HG03520 (cell line): Measurements from ENCODE around the gene GATM.
"Not testable (repeated sequence)": the region's sequence is repeated elsewhere in the genome, so short reads cannot be mapped to it uniquely, and the experiment has no call there.

ENCODE experiments used
- ATAC-seq: cut with Tn5 transposase; IDR thresholded peaks from one replicate; pipeline ENCODE4 v1.9.1; 2021; ENCODE audit warnings: mild to moderate bottlenecking, moderate library complexity; ENCODE audit not compliant: unreplicated experiment

Gene GATM

DNA sequence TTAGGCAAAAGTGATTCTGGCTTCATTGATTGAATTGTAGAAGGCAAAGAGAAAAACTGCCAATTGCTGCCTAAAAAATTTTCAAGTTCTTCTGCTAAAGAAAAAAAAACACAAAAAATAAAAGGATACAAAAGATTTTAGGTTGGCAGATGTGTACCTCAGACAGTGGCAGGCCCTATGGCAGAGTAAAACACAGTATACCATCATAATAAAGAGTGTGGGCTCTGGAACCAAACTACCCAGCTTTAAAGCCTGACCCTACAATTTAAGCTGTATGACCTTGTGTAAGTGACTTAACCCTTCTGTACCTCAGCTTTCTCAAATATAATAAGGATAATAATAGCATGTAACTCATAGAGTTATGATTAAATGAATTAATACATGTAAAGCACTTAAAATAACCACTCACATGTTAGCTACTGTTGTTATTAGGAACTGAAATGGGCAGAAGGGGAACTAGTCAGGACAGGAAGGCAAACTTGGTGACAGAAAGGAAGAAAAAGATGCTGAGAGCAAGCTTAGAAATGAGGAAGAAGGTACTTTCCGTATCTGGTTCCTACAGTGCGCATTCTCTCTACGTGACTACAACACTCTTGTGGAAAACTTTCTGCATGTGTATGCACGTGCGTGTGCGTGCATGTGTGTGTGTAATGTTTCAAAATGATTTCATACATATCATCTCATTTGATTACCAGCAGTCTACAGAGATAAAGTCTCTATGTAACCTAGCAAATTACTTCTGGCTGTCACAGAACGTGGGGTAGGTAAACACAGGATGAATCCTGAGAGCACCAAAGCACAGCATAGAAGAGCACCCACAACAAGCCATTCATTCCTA lies 13.6 kb upstream of the GATM start:
- peak; percentile 96 for ATAC-seq

GRCh38 chr15:45389351-45389750 lies 11.0 kb upstream of the GATM start:
- no peak for ATAC-seq

- ATAC-seq, result no peak
Observed at GRCh38 chr15:45387380-45388007, 9.2 kb upstream of the GATM start.

DNA sequence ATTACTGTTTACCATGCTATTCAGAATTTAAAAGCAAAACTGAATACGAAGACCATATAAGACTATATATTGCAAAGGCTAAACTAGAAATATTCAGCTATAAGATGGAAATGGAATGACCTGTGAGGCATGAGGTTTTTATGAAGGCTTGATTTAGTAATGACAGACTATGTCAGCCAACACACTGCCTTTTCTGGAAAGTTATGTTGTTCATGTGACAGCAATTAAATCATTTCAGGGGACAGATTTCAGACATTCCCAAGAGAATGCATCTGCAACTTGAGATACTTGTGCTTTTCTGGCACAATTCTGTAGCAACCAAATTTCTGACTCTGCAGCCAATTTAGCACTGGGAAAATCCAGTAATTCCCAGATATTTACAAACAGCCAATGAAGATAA lies 8.6 kb upstream of the GATM start:
- ATAC-seq, result no peak

- ATAC-seq, result no peak
Observed at GRCh38 chr15:45386420-45386819, 8.1 kb upstream of the GATM start.

DNA sequence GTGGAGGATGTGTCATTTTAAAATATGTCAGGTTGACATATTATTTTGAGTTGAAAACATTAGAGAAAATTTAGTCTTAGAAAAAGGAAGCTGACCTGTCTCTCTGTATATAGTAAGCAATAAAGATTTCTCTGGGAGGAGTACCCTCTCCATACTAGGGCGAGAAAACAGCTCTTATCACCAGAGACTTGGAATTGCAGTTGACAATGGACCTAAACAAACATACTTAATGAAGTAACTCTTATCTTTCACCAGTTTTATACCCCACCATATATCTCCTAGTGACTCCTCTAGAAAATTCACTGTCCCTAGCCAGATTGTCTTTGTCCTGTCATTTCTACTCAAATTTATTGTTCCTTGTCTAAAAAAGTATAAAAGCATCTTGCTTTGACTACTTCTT lies 7.2 kb upstream of the GATM start:
- ATAC-seq, result no peak

DNA sequence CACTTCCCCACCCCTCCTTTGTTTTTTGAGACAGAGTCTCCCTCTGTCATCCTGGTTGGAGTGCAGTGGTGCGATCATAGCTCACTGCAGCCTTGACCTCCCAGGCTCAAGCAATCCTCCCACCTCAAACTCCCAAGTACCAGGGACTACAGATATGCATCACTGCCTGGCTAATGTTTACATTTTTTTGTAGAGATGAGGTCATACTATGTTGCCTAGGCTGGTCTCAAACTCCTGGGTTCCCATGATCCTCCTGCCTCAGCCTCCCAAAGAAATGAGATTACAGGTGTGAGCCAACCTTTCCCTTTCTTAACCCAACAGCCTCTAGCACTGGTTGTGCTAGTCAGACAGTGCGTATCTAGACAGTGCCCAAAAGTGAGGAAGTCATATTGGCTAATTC lies 6.4 kb upstream of the GATM start:
- no peak for ATAC-seq

- ATAC-seq, result no peak
Observed at GRCh38 chr15:45378913-45379262, 544 bp upstream of the GATM start.

- ATAC-seq, result peak; percentile 26
Observed at GRCh38 chr15:45377609-45378148, 665 bp downstream of the GATM start.

DNA sequence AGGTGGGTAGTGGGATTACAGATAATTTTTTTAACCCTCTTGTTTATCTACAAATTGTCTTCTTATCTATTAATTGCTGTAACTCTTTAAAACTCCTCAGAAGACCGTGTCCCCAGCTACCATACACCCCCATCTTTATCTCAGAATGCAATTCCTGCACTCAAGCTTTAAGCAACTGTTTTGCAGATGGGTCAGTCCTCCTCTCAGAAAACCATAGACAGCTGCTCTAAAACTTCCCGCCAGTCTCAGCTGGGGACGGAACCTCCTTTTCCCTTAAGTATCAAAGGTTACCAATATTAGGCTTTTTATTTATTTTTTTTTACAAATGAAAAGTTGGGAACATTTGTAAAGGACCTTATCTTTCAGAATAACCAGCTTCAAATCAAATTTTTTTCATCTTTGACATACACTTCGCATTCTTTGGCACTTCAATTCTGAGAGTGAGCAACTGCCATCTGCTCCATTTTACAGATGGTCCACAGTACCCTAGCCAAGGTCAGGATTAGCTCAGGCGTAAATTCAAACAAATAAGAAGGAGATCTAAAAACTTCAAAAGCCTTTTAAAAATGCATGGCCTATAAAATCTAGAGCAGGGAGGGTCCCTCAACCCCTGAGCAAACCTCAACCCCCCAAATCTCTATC lies 1.3 kb downstream of the GATM start:
- ATAC-seq, result no peak

DNA sequence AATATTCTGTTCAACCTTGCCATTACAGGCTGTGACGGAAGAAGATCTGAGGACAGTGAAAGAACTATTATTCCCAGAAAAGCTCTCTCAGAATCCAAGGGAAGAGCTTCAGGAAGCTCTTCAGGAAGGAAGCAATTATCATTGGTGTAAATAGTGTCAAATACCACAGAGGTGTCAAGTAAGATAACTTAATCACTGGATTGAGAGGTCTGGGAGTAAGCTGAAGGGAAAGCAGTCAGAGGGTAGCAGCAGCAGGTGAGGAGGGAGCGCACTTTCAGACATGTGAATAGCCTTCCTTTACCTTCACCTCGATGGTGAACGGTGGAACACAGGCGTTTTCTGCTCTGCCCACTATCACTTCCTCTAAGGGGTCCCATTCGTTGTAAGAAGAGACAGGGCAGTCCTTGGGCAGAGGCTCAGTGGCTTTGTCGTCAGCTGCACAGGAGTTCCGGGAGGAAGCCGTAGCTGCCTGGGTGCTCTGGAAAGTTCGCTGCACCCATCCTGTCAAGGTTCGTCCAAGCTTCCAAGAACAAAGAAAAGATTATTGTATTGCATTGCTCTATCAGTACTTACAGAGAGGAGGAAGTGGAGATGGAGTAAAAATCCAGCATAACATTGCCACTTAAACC lies 1.9 kb downstream of the GATM start:
- no peak for ATAC-seq

DNA sequence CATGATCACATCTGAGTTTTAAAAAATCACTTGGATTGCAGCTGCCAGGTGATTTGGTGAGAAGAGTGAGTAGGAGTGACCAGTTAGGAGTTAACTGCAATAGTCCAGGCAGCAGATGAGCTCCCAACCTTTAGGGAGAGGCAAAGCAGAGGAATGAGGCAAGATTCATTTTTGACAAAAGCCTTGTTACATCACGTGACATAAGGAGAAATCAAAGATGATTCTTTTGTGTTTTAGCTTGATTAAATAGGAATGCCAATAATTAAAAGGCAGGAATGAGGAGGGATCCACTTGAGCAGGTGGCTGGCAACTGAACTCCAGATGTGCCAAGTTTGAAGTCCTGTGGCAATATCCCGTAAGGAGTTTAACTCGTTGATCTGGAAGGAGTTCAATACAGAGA lies 2.5 kb downstream of the GATM start:
- ATAC-seq, result no peak

GRCh38 chr15:45373976-45374375 lies 4.4 kb downstream of the GATM start:
- no peak for ATAC-seq

GRCh38 chr15:45372041-45372995 lies 6.0 kb downstream of the GATM start:
- no peak for ATAC-seq

DNA sequence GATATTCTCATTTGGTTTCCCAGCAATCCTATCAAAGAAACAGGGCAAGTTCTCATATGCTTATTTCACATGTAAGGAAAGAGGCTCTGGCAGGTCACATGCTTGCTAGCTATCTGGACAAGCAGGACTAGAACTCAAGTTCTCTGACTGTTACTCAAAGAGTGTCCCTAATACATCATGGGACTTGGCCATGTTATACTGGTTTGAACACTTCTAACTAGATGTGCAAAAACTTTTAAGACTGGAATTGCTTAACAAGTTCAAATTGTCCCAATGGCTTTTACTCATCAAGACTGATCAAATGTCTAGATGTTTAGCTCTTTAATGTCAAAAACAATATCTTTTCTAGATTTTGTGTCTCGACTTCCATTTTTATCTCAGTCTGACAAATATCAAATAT lies 6.8 kb downstream of the GATM start:
- no peak for ATAC-seq

- ATAC-seq, result not testable (repeated sequence)
Observed at GRCh38 chr15:45370042-45370441, 8.3 kb downstream of the GATM start.

DNA sequence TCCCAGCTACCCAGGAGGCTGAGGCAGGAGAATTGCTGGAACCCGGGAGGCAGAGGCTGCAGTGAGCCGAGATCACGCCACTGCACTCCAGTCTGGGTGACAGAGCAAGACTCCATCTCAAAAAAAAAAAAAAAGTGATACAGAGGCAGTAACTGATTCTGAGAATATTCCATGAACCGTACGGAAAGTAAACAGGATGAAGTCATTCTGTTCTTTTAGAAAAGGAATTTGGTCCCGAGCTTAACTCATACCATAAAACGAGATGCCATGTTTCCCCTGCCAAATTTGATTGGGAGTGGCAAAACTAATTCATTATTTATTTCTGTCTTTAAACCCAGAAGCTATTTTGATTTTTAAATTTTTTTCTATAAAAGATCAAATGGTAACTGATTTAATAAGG lies 11.1 kb downstream of the GATM start:
- ATAC-seq, result not testable (repeated sequence)

DNA sequence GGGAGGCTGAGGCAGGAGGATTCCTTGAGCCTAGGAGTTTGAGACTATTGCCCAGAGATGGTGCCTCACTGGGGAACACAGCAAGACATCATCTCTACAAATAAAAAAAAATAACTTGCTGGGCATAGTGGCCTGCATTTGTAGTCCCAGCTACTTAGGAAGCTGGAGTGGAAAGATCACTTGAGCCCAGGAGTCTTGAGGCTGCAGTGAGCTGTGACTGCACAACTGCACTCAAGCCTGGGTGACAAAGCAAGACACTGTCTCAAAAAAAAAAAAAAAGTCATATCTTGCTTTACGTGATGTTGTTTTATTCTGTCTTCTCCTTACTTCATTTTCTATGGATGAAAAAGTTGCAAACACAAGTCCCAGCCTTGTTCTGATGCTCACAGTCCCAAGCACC lies 14.1 kb downstream of the GATM start:
- no peak for ATAC-seq

DNA sequence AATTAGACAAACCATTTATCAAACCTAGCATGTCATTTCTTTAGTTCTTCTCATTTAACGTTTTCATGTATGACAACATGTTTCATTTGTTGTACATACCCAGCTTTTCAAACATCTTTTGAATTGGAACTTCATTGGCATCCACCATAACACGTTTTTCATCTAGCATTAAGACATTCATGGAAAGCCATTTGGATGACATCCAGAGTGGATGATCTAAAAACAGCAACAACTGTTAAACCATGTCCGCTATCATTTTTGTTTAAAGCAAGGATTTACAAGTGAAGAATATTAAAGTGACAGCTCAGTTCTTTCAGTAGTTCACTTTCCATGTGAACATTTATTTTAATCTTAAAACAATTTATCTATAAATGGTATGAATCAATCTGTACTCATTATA lies 14.5 kb downstream of the GATM start:
- no peak for ATAC-seq

GRCh38 chr15:45363334-45363733 lies 15.0 kb downstream of the GATM start:
- no peak for ATAC-seq
